ENCODE measurements around the gene C21orf58.
"Not testable (repeated sequence)": the region's sequence is repeated elsewhere in the genome, so short reads cannot be mapped to it uniquely, and the experiment has no call there.

C21orf58 gene

GRCh38 chr21:46323710-46324389, at the start of gene C21orf58, which contains the start of gene PCNT:
C21orf58 (minus strand) TSS chr21:46323870; CDS start chr21:46322738, 1,132 bp downstream.
PCNT (plus strand) TSS chr21:46324156; CDS start chr21:46324229, 73 bp downstream.
- DNase-seq: peak; percentile 99

- not testable (repeated sequence) for DNase-seq
Observed at GRCh38 chr21:46372947-46373346, 49.3 kb upstream of the C21orf58 start.

DNA sequence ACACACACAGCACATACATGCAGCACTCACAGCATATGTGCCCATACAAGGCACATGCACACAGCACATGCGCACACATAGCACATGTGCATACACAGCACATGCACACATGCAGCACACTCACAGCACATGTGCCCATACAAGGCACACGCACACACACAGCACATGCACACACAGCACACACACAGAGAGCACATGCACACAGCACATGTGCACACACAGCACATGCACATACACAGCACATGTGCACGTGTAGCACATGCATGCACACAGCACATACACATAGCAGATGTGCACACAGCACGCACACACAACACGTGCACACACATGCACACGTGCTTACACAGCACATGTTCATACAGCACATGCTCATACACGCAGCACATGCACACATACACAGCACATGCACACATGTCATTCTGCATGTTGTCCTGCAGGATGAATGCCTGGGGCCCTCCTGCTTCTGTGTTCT, 48.4 kb upstream of the C21orf58 start:
- no peak for DNase-seq

GRCh38 chr21:46371204-46372013, 47.7 kb upstream of the C21orf58 start:
- no peak for DNase-seq

GRCh38 chr21:46369520-46370235, 46.0 kb upstream of the C21orf58 start:
- no peak for DNase-seq

GRCh38 chr21:46368533-46369285, 45.0 kb upstream of the C21orf58 start:
- no peak for DNase-seq

- no peak for DNase-seq
Observed at GRCh38 chr21:46366966-46367365, 43.3 kb upstream of the C21orf58 start.

DNA sequence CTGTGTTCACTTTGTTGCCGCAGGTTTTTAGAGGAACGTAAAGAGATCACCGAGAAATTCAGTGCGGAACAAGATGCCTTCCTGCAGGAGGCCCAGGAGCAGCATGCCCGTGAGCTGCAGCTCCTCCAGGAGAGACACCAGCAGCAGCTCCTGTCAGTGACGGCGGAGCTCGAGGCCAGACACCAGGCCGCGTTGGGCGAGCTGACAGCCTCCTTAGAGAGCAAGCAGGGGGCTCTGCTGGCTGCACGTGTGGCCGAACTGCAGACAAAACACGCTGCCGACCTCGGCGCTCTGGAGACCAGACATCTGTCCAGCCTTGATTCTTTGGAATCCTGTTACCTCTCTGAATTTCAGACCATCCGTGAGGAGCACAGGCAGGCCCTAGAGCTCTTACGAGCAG, 42.9 kb upstream of the C21orf58 start:
- no peak for DNase-seq

DNA sequence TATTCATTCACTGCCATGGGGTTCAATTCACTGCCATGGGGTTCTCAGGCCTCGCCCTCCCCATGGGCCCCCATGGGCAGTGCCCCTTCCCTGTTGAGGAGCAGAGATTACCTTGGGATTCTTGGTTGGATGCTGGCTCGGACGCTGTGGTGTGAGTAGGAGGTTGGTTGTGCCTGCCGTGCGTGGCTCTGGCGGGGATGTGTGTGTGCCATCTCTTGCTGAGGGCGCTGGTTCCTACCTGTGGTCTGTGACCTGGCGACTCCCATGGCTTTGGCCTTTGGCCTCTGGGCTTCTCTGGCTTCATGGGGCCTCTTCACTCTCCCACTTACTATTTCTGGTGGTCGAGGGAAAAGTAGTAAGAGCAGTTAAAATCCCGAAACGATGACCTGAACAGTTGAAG, 42.4 kb upstream of the C21orf58 start:
- DNase-seq: no peak

DNA sequence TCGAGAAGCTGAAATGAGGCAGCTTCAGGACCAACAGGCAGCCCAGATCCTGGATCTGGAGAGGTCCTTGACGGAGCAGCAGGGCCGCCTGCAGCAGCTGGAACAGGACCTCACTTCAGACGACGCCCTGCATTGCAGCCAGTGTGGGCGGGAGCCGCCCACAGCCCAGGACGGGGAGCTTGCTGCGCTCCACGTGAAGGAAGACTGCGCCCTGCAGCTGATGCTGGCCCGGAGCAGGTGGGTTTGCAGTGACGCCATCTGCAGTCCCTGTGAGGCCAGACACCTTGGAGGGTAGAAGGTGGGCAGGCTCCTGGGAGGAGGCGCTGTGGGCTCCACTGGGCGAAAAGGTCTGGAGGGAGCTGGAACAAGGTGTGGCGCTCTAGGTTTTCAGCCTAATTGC, 40.0 kb upstream of the C21orf58 start:
- no peak for DNase-seq

- DNase-seq: no peak
Observed at GRCh38 chr21:46362946-46363345, 39.3 kb upstream of the C21orf58 start.

GRCh38 chr21:46361935-46362334, 38.3 kb upstream of the C21orf58 start:
- no peak for DNase-seq

DNA sequence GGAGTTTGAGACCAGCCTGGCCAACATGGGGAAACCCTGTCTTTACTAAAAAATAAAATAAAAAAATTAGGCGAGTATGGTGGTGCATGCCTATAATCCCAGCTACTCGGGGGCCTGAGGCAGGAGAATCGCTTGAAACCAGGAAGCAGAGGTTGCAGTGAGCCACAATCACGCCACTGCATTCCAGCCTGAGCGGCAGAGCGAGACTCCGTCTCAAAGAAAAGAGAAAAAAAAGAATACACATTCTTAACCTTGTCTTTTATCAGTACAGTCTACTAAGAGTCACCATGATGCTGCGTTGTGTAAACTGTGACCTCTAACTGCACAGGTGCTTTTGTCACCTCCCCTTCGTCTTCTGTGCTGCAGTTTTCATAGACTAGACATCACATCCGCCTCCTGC, 37.5 kb upstream of the C21orf58 start:
- no peak for DNase-seq

DNA sequence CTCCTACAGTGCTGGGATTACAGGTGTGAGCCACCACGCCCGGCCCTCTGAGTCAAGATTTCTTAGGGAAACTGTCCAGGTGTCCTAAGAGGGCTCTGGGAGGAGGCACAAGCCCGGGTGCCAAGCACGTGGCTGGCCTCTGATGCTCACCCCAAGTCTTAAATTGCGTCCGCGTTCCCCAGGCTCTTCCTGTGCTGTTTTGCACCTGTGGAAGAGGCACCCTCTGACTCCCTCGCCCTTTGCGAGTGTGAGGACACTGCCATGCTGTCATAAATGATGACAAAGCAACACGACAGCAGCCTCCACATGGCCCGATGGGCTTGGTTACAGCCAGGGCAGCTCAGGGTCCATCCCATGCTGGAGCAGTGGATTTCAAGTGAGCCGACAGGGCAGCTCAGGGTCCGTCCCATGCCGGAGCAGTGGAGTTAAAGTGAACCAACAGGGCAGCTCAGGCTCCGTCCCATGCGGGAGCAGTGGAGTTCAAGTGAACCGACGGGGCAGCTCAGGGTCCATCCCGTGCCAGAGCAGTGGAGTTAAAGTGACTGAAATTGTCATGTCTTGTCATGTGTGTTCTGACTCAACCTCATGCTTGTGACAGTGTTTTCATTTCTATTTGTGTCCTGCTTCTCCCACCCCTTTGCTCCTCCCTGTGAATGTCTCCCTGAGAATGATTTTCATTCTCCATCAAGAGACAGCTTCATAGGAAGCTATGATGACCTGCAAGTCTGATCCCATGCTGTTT, 34.2 kb upstream of the C21orf58 start:
- no peak for DNase-seq

- no peak for DNase-seq
Observed at GRCh38 chr21:46357335-46357604, 33.6 kb upstream of the C21orf58 start.

DNA sequence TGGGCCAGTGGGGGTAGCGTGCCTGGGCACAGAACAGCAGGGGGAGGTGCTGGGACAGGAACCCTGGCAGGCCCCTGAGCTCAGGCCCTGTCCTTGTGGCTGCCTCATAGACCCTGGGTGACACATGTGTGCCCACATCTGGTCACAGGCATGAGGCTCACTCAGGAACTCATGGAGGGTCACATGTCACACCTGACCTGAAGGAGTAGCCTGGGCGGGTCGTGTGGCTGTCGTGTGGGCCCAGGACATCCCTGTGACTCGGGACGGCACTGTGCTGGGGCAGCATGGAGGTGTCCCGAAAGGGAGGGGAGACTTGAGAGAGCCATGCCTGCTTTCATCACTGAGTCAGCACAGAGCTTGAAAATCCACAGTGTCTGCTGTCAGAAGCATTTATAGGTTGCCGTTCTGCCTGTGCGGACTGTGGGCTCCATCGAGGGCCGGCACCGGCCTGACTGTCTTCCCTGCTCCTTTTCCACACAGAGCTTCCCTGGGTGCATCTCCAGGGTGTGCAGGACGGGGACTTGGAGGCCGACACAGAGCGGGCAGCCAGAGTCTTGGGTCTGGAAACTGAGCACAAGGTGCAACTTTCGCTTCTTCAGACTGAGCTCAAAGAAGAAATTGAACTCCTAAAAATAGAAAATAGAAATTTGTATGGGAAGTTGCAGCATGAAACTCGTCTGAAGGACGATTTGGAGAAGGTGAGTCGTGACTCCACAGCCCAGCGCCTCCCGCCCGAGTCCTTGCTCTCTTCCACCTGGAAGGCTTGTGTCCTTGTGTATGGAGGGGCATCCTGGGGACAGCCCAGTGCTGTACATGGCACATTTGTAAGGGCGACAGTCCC, 33.0 kb upstream of the C21orf58 start:
- DNase-seq: no peak

DNA sequence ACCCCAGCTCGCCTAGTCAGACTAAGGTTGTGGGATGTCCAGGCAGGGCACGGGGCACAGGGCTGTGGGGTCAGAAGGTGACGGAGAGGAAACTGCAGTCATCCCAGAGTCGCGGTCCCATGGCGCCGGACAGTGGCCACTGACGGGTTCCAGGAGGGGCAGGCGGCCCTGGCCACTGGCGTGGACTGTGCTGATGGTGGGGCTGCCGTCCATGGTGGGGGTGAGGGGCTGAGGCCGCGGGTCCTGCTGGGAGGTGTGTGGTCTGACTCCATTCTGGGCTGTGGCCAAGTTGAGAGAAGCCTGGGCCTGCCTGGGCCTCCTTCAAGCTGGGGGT, 32.3 kb upstream of the C21orf58 start:
- no peak for DNase-seq

DNA sequence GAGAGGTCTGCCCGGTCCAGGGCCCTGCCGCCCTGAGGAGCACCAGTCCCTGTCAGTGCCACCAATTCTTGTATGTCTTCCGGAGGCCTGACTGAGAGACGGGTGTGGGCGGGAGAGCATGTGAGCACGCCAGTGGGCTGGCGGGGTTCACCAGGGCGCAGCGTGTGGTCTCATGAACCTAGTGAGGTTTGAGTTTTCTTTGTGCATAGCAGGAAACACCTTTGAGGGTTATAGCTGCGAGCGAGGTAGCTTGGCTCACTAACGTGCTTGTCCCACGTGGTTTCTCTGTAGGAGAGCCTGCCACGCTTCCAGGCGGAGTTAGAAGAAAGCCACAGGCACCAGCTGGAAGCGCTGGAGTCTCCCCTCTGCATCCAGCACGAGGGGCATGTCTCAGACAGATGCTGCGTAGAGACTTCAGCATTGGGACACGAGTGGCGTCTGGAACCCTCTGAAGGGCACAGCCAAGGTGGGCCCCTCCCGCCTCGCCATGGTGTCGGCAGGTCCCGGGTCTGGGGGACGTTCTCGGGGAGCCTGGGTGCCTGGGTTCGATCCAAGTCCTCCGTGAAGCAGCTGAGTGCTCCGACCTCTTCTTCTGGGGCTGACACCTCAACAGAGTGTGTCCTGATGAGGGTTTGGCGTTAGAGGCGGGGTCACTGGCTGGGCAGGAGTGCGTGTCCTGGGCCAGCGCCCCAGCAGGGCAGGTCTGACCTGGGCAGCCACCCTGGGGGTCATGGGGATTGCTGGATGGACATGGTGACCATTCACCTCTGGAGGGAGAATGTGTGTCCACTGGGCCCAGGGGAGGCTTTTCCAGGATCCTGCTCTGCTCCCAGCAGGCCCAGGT, 31.7 kb upstream of the C21orf58 start:
- no peak for DNase-seq

DNA sequence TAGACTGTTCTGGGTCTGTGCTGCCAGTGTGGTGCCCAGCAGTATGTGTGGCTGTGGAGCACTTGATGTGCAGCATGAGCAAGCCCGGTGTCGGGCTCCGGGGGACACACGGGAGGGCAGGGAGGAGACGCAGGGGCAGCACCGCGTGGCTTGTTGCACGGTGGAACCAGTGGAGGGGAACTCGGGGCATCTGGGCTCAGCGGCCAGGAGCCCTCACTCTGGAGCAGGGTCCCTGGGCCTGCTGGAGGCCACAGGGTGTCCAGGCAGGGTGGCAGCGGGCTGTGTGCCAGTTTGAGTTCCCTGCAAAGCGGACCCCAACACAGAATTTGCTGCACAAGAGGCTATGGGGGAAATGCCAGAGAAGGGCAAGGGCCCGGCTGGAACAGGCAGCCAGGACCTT, 30.8 kb upstream of the C21orf58 start:
- DNase-seq: no peak

- no peak for DNase-seq
Observed at GRCh38 chr21:46354046-46354445, 30.4 kb upstream of the C21orf58 start.

DNA sequence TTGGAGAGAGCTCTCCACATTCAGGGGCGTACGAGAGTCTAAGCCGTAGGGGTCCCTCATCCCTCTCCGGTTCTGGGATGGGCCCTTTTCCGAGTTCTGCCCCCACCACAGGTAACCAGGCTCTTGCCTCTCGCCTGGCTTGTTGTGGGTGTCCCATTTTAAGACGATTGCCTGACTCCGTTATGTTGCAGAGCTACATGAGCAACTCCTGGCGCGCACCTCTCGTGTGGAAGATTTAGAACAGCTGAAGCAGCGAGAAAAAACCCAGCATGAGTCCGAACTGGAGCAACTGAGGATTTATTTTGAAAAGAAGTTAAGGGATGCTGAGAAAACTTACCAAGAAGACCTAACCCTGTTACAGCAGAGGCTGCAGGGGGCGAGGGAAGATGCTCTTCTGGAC, 29.2 kb upstream of the C21orf58 start:
- DNase-seq: no peak

All from NCI-H345 (cell line).